Activated T-cell treated with anti-CD3 and anti-CD28 coated beads for 1 hour (primary cell): ENCODE results near the gene FBN1.

Source experiments
- DNase-seq: peaks from one replicate; pipeline ENCODE4 v3.0.0-alpha.2; 2020; ENCODE audit warnings: low read depth

FBN1 gene

DNA sequence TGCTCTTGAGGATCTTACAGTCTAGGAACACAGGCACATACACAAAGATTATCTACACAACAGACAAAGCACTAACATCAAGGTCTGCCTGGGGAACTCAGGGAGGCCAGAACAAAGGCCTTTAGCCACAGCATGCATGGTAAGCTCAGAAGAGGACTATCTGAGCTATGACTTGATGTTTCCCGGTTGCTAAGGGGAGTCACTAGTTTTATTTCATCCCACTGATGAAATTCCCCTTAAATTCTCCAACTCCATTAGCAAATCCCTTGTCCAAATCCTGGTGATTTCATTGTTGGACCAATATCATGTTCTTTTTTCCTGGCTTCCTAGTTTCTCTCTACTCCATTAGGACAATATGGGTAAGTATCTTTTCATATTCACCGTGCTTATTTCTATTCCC lies 23.3 kb downstream of the FBN1 start:
- DNase-seq = no peak

DNA sequence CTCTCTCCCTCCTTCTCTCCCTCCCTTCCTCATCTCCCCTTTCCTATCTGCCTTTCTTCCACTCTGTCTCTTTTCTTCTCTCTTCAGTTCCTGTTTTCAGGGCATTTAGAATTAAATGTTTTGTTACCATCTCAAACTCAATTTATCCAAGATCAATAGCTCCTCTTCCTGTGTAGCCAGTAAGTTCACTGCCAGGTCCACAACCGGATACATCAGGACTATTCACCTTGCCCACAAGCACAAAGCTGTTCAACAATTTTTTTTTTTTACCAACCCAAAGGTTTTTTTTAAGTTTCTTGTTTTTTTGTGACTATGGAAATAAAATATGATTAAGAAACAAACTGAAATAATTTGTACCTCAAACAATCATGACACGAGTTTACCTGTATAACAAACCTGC lies 26.1 kb downstream of the FBN1 start:
- no peak for DNase-seq

DNA sequence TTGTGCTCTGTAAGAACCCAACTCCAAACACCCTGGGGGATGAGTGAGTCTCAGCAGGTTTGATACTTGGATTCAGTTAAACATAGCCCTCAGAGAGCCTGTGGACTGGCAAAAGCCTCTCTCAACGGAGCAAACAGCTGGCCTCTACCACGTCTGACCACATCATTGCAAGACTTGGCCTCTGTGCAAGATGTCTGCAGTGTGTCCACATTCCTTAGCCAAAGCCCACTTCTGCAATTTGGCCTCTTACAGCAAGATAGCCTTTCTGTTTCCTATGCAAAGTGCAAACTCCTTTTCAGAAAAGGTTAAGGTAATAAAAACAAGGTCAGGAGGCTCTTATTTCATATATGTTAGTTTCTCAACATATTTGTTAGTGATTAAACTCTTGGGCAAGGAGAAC lies 27.9 kb downstream of the FBN1 start:
- DNase-seq = no peak

DNA sequence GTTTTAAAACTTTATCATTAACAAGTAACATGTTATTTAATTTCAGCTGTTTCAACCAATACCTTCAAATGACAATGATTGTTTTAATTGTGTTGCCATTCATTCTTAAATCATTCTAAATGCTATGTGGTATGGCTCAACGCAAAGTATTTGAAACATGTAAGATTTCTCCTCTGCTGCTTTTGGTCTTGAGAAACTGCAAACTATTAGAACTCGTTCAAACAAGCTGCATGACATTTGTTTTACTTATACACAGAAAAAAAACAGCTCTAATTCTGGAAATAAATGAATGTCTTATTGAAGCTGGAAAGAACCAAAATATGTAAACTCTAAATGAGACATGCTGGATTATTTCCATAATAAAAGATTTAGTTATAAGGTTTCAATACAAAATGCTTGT lies 29.3 kb downstream of the FBN1 start:
- DNase-seq = no peak

DNA sequence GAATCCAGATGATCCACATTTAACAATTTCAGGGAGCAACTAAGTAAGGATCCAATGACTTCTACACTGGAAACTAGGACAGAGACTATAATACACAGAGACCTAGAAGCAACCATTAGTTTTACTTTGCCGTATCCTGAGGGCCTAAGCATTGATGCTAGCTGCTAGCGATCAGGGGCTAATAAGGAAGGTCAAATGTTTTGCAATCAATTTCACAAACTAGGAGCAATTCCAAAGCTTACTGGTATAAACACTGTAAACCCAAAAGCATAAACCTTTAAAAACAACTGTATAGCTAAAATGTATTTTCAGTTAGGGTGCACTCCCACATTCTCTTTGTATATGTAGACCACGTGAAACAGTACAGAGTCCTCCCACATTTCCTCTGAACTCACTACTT lies 31.5 kb downstream of the FBN1 start:
- no peak for DNase-seq

DNA sequence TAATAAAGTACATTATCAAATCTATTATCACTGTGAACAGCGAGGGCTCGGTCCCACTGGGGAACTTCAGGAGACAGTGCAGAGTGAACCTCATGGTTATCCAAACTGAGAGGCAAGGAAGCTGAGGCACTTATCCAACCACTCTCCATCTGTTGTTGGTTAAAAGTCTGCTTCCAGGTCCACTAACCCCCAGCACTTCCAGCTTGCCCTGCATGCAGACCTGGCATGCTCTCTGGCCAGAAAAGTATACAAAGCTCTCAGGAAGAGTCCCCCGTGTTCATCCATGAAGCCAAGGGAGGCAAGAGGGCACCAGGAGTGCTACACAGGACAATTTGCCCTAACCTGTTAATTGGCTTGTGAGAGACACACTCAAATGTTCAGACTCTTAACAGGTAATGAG lies 36.0 kb downstream of the FBN1 start:
- no peak for DNase-seq

DNA sequence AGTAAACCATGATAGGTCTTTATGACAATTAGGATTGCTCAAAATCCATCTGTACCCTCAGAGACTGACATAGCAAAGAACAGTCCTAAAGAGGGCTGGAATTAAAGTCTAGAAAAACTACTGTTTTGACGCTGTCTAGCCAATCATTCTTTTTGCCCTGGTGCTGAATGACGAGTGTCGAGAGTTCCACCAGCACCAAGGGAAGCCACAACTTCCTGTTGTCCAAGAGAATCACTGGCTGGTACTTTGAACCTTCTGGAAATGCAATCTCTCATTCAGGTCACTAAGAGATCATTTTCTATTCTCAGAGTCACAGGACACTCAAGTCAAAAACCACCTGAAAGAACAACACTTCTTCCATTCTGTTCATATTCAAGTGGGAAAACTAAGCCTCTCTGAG lies 37.7 kb downstream of the FBN1 start:
- no peak for DNase-seq

DNA sequence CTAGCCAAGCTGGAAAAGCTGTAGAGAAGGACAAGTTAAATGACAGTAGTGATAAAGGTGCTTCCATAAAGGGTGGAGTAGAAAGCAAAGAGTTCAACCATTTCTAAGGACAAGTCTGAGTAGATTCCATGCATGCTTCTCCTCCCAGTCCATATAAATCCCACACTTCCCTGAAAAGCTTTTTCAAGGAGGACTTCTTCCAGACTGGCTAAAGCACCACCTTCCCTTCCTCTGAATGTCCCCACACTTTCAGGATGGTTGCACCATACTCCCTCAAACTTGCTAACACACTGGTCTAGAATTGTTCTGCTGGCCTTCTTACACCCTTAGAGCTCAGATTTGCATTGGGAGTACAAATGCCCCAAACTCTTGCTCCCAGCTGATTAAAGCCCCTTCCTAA lies 40.9 kb downstream of the FBN1 start:
- no peak for DNase-seq

DNA sequence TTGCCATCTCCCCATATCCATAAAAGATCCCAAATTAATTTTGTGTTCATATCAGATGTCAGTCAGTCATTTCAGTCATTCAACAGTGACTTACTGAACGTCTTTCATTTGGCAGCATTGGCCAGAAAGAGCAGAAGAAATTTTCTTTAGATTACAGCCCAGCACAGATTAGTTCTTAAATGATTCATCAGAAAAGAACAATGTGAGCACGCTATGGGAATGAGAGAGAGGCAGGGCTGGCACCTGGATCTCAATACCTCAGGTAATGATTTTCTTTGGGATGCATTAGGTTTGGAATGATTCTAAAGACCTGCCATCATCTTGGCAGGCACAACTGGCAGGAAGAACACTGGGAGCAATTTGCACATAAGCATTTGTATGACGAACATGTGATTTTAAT lies 41.6 kb downstream of the FBN1 start:
- DNase-seq = no peak

DNA sequence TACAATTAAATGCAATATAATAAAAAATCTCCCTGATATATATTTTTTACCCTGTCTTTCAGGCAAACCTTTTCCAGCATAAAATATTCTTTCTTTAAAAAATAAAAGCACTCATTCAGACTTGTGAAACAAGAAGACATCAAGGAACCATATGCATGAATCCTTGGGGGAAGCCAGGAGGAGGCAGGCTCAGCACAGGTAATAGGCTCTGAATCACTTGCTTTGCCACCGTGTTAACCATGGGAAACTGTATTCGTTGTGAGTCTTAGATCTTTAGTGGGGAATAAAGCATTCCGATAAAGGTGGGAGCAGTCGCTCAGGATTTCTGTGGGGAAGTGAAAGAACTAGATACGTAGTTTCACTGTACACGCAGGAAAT lies 42.4 kb downstream of the FBN1 start:
- DNase-seq = no peak

DNA sequence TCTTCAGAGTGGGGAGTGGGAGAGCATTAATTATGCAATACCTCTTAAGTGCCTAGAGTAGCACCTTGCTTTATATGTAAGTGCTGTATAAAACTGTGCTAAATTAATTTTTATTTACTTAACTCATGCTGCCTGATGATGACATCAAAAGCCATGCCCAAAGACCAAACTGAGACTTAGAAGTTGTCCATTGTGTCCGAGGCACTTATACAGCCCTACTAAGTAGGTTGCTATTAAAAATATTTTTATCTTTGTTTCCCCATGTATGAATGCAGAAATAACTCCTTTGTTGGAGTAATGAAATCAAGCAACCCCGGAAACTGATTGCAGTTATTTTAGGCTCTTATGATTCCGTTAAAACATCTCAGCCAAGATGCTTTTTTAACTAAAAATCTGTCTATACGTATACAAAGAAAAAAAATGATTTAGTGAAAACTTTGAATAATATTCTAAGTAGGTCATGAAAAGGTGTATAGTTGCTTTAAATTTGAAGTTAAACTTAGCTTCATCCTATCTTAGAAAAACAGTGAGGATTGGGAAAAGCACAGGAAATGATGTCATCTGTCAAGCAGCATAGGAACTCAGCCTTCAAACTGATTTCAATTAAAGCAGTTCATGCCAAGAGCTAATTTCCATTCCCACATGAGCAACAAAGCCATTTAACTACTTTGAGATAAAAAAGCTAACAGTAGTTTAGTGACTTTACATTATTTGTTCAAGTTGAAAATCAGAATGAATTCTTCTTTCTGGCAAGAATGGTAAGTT lies 43.0 kb downstream of the FBN1 start:
- DNase-seq = no peak

DNA sequence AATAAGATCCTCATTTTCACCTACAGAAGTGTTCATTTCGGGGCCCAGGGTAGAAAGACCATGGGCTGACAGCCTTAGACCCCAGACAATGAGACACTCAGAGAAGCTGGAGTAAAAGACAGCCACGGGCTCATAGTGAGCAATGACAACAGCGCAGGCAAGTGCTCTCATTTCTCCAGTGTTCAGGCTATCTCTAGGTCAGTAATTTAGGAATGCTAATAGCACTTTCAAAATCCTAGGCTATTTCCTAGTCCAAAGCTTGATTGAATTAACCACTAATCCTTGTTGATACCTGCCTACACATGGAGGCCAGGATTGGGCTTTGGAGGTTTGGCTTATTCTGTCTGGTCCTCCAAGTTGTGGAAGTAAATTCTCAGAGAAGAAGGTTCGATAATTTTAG lies 44.4 kb downstream of the FBN1 start:
- DNase-seq = no peak

DNA sequence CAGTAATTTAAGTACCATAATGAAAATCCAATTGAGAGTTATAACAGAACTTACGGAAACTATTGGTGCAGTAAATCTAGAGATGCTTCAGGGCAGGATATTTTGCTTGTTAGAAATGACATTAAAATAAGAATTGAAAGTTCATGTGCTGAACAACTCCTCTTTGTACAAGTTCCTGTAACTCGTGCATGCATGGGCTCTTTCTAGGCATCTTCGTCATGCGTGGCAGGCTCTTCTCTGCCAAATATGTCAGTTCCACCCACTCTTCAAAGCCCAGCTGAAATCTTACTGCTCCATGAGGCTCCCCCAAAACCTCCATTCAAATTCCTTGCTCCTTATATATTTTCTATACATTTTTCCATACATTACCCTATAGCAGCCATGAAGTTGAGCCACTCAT lies 48.7 kb downstream of the FBN1 start:
- DNase-seq = no peak

DNA sequence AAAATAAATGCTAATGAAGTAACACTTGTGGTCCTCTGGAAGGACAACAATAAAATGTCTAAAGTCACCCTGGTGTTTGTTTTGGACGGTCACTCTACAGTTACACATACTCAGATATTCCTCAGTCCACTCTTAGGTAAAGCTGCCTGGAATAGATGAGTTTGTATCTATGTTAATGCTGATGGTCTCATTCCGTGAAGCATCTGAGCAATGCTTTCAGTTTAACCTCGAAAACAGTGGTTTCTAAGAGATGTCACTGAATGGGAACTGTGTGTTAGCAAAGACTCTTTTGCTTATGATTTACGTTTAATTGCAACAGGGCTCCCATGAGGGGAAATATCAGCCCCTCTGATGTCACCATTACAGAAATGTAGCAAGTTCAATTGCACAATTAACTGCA lies 49.1 kb downstream of the FBN1 start:
- DNase-seq = no peak

DNA sequence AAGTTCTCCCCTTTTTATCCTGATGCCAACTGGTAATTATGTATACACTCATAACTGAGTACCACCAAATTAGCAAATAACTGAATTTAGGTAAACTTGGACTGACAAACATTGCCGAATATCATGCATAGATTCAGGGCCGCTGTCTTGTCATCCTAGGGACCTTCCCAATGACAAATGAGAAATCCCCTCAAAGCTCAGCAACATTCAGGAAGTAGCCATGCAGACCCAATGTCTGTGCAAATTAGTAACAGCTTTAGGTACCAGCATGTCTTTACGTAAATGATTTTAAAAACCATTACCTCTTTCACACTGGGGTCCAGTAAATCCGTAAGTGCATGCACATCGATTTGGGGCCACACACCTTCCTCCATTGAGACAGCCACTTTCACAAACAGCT lies 49.5 kb downstream of the FBN1 start:
- DNase-seq = no peak

DNA sequence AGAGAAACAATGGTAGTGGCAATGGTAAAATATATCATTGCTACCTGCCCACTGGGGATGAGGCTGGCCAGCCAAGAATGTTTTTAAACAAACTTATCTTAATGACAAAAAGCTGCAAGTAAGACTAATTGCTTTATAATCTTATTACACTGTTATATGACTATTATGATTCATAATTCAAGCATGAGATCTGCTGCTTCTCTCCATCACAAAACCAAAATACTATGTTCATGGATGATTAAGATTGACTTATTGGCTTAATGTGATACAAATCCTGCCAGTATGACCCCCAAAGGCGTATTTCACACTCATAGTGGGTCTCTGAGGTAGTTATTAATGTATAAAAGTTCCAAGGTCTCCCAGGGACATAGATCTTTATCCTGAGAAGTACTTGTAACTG lies 52.6 kb downstream of the FBN1 start:
- DNase-seq = no peak

DNA sequence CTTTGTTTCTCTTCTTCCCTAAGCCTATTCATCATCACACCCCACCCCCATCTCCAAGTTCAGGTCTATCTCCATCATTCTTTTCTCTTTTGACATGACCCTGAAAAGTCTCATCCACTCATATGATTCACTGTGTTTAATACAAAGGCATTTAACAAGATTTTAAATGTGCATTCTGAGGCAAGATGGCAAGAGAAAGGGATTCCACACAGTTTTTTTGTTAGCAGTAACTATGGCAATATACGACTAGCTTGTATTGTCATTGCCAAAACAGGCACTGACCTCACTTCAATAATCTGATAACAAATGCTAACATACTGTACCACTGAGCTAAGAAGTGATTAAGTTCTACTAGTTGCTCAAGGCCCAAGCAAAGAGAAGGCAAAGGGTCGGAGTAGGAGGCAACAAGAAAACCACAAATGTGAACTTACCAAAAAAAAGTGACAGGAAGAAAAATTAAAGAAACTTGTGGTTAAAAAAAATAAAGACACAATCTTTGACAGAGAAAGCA lies 53.2 kb downstream of the FBN1 start:
- no peak for DNase-seq

DNA sequence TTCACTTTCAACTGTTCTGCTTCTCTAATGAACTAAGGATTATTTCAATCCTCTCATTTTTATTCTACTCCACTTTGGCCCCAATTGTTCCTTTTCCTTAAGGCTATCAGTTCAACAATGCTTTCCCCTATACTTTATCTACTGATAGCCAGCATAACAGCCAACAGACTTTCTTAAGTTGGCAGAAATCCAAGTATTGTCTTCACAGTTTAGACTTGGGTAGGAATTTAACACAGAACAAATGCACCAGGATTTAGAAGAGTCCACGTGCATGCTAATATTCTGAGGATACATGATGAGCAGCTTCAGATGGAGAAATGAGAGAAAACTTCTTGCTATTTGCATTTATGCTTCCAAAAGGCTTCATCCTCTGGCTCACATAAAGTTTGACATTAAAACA lies 54.8 kb downstream of the FBN1 start:
- no peak for DNase-seq

DNA sequence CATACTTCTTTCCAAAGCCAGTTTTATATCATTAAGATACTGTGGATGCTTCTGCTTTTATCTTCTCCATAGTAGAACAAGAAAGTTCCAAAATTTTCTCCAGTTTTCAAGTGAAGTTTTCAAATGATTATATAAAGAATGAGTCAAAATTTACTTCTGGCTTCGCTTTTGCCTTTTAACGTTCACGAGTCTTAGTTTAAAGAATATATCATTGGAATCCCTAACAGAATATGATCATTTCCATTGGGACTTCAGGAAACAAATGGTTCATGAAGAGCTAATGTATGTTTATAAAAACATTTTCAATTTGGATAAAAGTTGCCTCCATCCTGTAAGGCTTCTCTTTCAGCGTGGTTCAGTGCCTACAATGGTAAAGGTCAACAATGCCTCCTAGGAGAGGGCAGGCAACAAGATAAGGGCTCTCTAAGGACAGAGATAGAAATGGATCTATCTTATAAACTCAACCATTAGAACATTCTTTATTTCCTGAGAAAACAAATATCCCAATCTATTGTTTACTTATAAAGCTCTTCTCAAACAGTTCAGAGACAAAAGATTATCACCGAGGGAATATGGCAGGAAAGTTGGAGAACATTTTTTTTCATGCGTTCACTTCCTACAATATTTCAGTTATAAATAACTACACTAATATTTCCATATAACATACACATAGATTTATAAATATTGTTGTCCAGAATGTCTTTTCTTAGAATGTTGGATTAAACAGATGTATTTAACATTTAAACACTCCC lies 60.5 kb downstream of the FBN1 start:
- DNase-seq = no peak

DNA sequence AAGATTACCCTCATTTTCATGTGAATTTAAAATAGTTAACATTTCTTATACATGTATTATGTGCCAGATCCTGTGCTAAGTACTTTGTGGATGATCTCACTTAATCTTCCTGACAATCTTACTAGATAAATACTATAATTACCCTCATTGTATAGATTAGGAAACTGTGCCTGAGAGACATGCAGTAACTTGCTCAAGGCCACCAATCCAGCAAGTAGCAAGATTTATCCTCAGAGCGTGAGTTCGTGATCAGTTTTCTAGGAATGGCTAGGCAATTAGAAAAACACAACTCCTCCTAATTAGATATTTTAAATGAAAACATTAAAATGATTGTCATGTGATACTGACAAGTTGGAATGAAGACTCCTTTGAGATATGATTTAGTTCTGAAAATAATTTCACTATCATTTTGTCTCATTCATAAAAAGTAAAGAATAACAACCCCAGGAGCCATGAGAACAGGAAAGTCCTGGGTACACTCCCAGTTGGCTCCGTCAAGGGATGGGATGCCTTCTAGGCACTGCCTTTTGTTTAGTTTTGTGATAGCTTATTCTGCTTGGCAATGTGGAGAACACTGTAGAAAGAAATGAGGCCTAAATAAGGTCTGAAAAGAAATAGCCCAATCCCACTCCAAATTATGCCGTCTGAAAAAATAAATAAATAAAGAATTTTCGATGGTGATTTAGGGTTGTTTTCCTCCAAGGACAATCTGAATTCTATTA lies 61.3 kb downstream of the FBN1 start:
- DNase-seq = no peak

DNA sequence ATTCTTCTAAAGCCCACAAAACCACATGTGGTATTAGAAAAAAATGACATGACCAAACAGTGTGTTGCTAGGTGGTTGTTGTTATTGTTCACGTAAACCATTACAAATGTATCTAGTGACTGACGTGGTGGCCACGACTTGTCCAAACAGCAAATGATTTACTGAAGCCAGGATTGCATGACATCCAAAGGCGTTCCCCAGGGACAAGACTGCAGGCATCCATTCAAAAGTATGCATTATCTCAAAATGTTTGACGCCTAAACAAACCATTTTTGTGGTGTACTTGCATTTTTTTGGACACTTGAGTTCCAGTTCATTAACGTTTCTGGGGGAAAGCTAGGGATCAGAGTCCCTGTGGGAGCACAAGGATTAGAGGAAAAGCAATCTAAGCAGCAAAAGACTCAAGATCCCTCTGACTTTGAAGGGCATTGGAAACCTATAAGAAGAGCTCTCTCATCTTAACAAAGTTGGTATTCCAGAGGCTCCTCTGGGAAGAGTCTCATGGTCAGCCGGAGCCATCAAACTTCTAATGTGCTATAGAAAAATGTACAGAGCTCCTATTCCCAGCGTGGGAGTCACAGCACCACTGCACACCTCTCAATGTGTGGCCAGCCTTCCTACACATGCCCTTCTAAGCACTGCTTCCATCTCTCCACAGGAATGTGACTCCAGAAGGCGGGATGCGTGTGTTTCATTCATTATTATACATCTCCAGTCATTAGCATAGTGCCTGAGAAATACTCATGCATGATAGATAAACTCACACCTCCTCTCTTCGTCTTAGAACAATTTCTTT lies 62.9 kb downstream of the FBN1 start:
- no peak for DNase-seq

DNA sequence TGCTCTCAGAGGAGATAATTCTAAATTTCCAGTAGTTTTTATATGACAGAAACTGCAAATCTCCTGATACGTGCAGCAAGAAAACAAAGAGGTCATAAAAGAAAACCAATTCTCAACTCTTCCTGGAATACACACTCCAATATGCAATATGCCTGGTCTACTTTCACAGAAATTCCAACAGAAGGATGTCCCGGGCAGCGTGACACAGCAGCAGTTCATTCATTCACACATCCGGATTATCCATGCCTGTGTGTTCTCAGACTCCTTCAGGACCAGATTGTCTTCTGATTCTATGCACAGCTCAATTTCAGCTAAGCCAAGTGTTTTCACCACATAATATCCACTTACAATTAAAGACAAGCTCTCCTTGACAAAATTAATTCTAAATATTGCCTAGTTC lies 64.3 kb downstream of the FBN1 start:
- no peak for DNase-seq
